Ovary (tissue), 3 donors: ENCODE measurements around the gene S100A16.

ENCODE experiments used
- CTCF ChIP-seq, 3 donors: fragments of 450-650 bp in 2 of 3; fragments of 200-600 bp in 1 of 3; IDR thresholded peaks; one replicate each; pipeline versions ENCODE4 v1.5.1 to v1.8.0; 2016 to 2022; ENCODE audit warnings: antibody characterized with exemption in 3 of 3, mild to moderate bottlenecking in 1 of 3
- EP300 ChIP-seq: sonication (generic); formaldehyde crosslinking; IDR thresholded peaks from one replicate; pipeline ENCODE4 v1.6.1; 2017; ENCODE audit warnings: antibody characterized with exemption
- donor health status: DM: no; HTN: no; CAD: no.

GRCh38 chr1:153588482-153588881, 24.5 kb downstream of the S100A16 start:
- TF ChIP-seq EP300 = no peak
- TF ChIP-seq CTCF (IDR thresholded peaks at IDR 0.05) = no peak
